Naive thymus-derived CD4-positive, alpha-beta T cell (primary cell): ENCODE results near the gene TDRD7. TPM values are rescaled to one million over a fixed set of nuclear protein-coding genes. Genes with fewer than 3 reads are reported as not detected.

Source experiments
- ATAC-seq: fragments of 150-1000 bp; cut with Tn5 transposase; 2 replicates; pipeline ENCODE4 v1.10.0; 2021; ENCODE audit warnings: mild to moderate bottlenecking, moderate library complexity
- CTCF ChIA-PET: fragments of 350-600 bp; sonication (Branson Sonifier 250); formaldehyde crosslinking; loops from one replicate; lab custom pipeline; 2021; ENCODE audit warnings: antibody characterized with exemption; lab: Charles Lee
- POLR2A ChIA-PET: fragments of 350-600 bp; sonication (Branson Sonifier 250); formaldehyde crosslinking; loops from one replicate; lab custom pipeline; 2021; ENCODE audit warnings: antibody characterized with exemption, inconsistent platforms; lab: Charles Lee
- DNase-seq, 9 donors: peaks; one replicate each; pipeline versions ENCODE4 v3.0.0 to v3.0.0-alpha.2; 2020 to 2022; ENCODE audit warnings: mixed read lengths in 1 of 9
- H3K27ac ChIP-seq: one replicate; pipeline ENCODE4 v1.7.0; 2013; ENCODE audit warnings: mild to moderate bottlenecking, low read depth, low read length, moderate library complexity
- H3K27me3 ChIP-seq, 2 donors: one replicate each; pipeline ENCODE4 v1.7.0; 2013; ENCODE audit warnings: low read length in 2 of 2, mild to moderate bottlenecking in 2 of 2, moderate library complexity in 2 of 2; ENCODE audit not compliant: control insufficient read depth in 2 of 2, insufficient read depth in 2 of 2
- H3K36me3 ChIP-seq, 3 experiments: 1 replicate in 2 of 3; 2 replicates in 1 of 3; pipeline ENCODE4 v1.7.0; 2013; ENCODE audit warnings: low read length in 3 of 3, mild to moderate bottlenecking in 3 of 3, moderate library complexity in 1 of 3; ENCODE audit not compliant: insufficient read depth in 3 of 3, control insufficient read depth in 2 of 3
- H3K4me1 ChIP-seq, 2 donors: one replicate each; pipeline ENCODE4 v1.7.0; 2013; ENCODE audit warnings: low read length in 2 of 2, mild to moderate bottlenecking in 2 of 2, moderate library complexity in 1 of 2; ENCODE audit not compliant: control insufficient read depth in 2 of 2, insufficient read depth in 2 of 2
- H3K4me3 ChIP-seq: 2 replicates; pipeline ENCODE4 v1.7.0; 2013; ENCODE audit warnings: mild to moderate bottlenecking, low read length
- H3K9me3 ChIP-seq, 3 experiments: 1 replicate in 2 of 3; 2 replicates in 1 of 3; pipeline ENCODE4 v1.7.0; 2013; ENCODE audit warnings: low read length in 3 of 3; ENCODE audit not compliant: control insufficient read depth in 2 of 3
- H3K27ac Mint-ChIP-seq, 9 donors: one replicate each; pipeline ENCODE4 v1.8.0; 2020 to 2022; ENCODE audit warnings: mixed read lengths in 9 of 9, mild to moderate bottlenecking in 8 of 9, moderate library complexity in 5 of 9, inconsistent platforms in 2 of 9
- H3K27me3 Mint-ChIP-seq, 5 donors: one replicate each; pipeline ENCODE4 v1.8.0; 2021 to 2022; ENCODE audit warnings: mixed read lengths in 5 of 5, mild to moderate bottlenecking in 1 of 5
- H3K36me3 Mint-ChIP-seq, 5 donors: one replicate each; pipeline ENCODE4 v1.8.0; 2020 to 2022; ENCODE audit warnings: mixed read lengths in 5 of 5, mild to moderate bottlenecking in 3 of 5, inconsistent platforms in 1 of 5
- H3K4me1 Mint-ChIP-seq, 7 donors: one replicate each; pipeline ENCODE4 v1.8.0; 2020 to 2022; ENCODE audit warnings: mixed read lengths in 7 of 7, mild to moderate bottlenecking in 3 of 7, inconsistent platforms in 1 of 7
- H3K4me3 Mint-ChIP-seq, 10 donors: one replicate each; pipeline ENCODE4 v1.8.0; 2020 to 2022; ENCODE audit warnings: mild to moderate bottlenecking in 10 of 10, mixed read lengths in 10 of 10, moderate library complexity in 6 of 10, inconsistent platforms in 2 of 10
- H3K9me3 Mint-ChIP-seq, 11 donors: one replicate each; pipeline ENCODE4 v1.8.0; 2020 to 2022; ENCODE audit warnings: mixed read lengths in 11 of 11, mild to moderate bottlenecking in 4 of 11, inconsistent platforms in 1 of 11, moderate library complexity in 1 of 11
- intact Hi-C, 2 donors: fragments of 100-400 bp; cut with micrococcal nuclease; formaldehyde crosslinking; loops; one replicate each; pipeline ENCODE4 v1.15.1; 2023
- polyA plus RNA-seq, 2 donors: library from polyadenylated mRNA; unstranded; fragments of 300-500 nt; fragmentation: Illumina TruSeq; gene quantifications; one replicate each; pipeline ENCODE4 v1.2.3, GENCODE V29; 2021
- total RNA-seq, 6 experiments: library from RNA in 5 of 6; stranded (reverse) in 5 of 6; gene quantifications; 1 replicate in 5 of 6; 2 replicates in 1 of 6; pipeline ENCODE4 v1.2.3 and lab custom pipeline; 2021 to 2026

The TDRD7 gene
- total and polyA plus RNA-seq, 7 experiments from 2014 or later, result 2.2 to 15.0 (median 9.0) TPM

GRCh38 chr9:97474372-97474925 lies 62.6 kb downstream of the TDRD7 start:
- H3K9me3 Mint-ChIP-seq, result no peaks in the 10 kb centered on the region
- H3K4me3 Mint-ChIP-seq, result no peak overlapping the region
- Histone ChIP-seq H3K4me1 (no peaks in the 10 kb centered on the region), H3K9me3 (no peaks in the 10 kb centered on the region), H3K36me3 (peaks cover 0 to 22% (median 0%) of the 10 kb centered on the region in 3 experiments), H3K27ac (no peak overlapping the region), H3K27me3 (no peaks in the 10 kb centered on the region), H3K4me3 (no peak overlapping the region)
- intact Hi-C loops, result no loop called here
- H3K27me3 Mint-ChIP-seq, result no peaks in the 10 kb centered on the region
- H3K27ac Mint-ChIP-seq, result no peak overlapping the region
- ChIA-PET POLR2A (no interaction called here), CTCF (interaction anchor here (0.9 to 1.0 kb wide), 3 partner anchors 34 to 141 kb away, joined by 3 to 4 read pairs (median 3); no protein-coding TSS in a partner anchor)
- H3K4me1 Mint-ChIP-seq, result no peaks in the 10 kb centered on the region
- ATAC-seq (no peak), DNase-seq (no peak)
- peaks cover 14 to 51% (median 42%) of the 10 kb centered on the region in 5 donors for H3K36me3 Mint-ChIP-seq

GRCh38 chr9:97475059-97475458 lies 63.2 kb downstream of the TDRD7 start:
- no peaks in the 10 kb centered on the region for H3K4me1 Mint-ChIP-seq
- H3K9me3 ChIP-seq, result no peaks in the 10 kb centered on the region
- CTCF ChIA-PET, result no interaction called here
- H3K9me3 Mint-ChIP-seq, result no peaks in the 10 kb centered on the region
- POLR2A ChIA-PET, result no interaction called here
- intact Hi-C loops, result no loop called here
- no peak overlapping the region for H3K4me3 ChIP-seq
- ATAC-seq, result no peak
- H3K27ac Mint-ChIP-seq, result no peak overlapping the region
- no peaks in the 10 kb centered on the region for H3K27me3 ChIP-seq
- H3K4me3 Mint-ChIP-seq, result no peak overlapping the region
- peaks cover 0 to 26% (median 0%) of the 10 kb centered on the region in 3 experiments for H3K36me3 ChIP-seq
- H3K27me3 Mint-ChIP-seq, result no peaks in the 10 kb centered on the region
- H3K36me3 Mint-ChIP-seq, result peaks cover 14 to 57% (median 47%) of the 10 kb centered on the region in 5 donors
- no peaks in the 10 kb centered on the region for H3K4me1 ChIP-seq
- no peak overlapping the region for H3K27ac ChIP-seq
- DNase-seq, result no peak

- Mint-ChIP-seq H3K27me3 (no peaks in the 10 kb centered on the region), H3K4me1 (no peaks in the 10 kb centered on the region), H3K9me3 (peaks cover 0 to 21% (median 1%) of the 10 kb centered on the region in 11 donors), H3K27ac (no peak overlapping the region), H3K36me3 (peaks cover 20 to 71% (median 68%) of the 10 kb centered on the region in 5 donors), H3K4me3 (no peak overlapping the region)
- Histone ChIP-seq H3K27ac (no peak overlapping the region), H3K36me3 (peaks cover 0 to 47% (median 4%) of the 10 kb centered on the region in 3 experiments), H3K4me1 (no peaks in the 10 kb centered on the region), H3K27me3 (no peaks in the 10 kb centered on the region), H3K4me3 (no peak overlapping the region), H3K9me3 (no peaks in the 10 kb centered on the region)
- ChIA-PET POLR2A (no interaction called here), CTCF (no interaction called here)
- no peak for ATAC-seq
- intact Hi-C loops, result no loop called here
- no peak for DNase-seq
These were observed 66.5 kb downstream of the TDRD7 start for GRCh38 chr9:97478301-97478981.

- H3K27me3 ChIP-seq, result no peaks in the 10 kb centered on the region
- no peaks in the 10 kb centered on the region for H3K9me3 ChIP-seq
- peaks cover 0 to 39% (median 4%) of the 10 kb centered on the region in 3 experiments for H3K36me3 ChIP-seq
- no peak overlapping the region for H3K27ac Mint-ChIP-seq
- H3K9me3 Mint-ChIP-seq, result peaks cover 0 to 21% (median 1%) of the 10 kb centered on the region in 11 donors
- CTCF ChIA-PET, result no interaction called here
- H3K27me3 Mint-ChIP-seq, result no peaks in the 10 kb centered on the region
- intact Hi-C loops, result no loop called here
- H3K27ac ChIP-seq, result no peak overlapping the region
- H3K4me3 Mint-ChIP-seq, result no peak overlapping the region
- no peaks in the 10 kb centered on the region for H3K4me1 ChIP-seq
- H3K36me3 Mint-ChIP-seq, result peaks cover 13 to 73% (median 66%) of the 10 kb centered on the region in 5 donors
- POLR2A ChIA-PET, result no interaction called here
- DNase-seq, result no peak
- no peak for ATAC-seq
- H3K4me3 ChIP-seq, result no peak overlapping the region
- no peaks in the 10 kb centered on the region for H3K4me1 Mint-ChIP-seq
These were observed 67.7 kb downstream of the TDRD7 start for GRCh38 chr9:97479496-97480159.

GRCh38 chr9:97480174-97480573 lies 68.3 kb downstream of the TDRD7 start:
- H3K36me3 ChIP-seq, result peaks cover 0 to 38% (median 4%) of the 10 kb centered on the region in 3 experiments
- Mint-ChIP-seq H3K9me3 (peaks cover 0 to 21% (median 1%) of the 10 kb centered on the region in 11 donors), H3K4me3 (no peak overlapping the region), H3K4me1 (no peaks in the 10 kb centered on the region), H3K27me3 (no peaks in the 10 kb centered on the region), H3K27ac (no peak overlapping the region), H3K36me3 (peaks cover 13 to 73% (median 66%) of the 10 kb centered on the region in 5 donors)
- ATAC-seq, result no peak
- POLR2A ChIA-PET, result no interaction called here
- H3K4me3 ChIP-seq, result no peak overlapping the region
- CTCF ChIA-PET, result no interaction called here
- intact Hi-C loops, result no loop called here
- H3K27ac ChIP-seq, result no peak overlapping the region
- no peaks in the 10 kb centered on the region for H3K9me3 ChIP-seq
- DNase-seq, result no peak
- H3K27me3 ChIP-seq, result no peaks in the 10 kb centered on the region
- no peaks in the 10 kb centered on the region for H3K4me1 ChIP-seq

DNA sequence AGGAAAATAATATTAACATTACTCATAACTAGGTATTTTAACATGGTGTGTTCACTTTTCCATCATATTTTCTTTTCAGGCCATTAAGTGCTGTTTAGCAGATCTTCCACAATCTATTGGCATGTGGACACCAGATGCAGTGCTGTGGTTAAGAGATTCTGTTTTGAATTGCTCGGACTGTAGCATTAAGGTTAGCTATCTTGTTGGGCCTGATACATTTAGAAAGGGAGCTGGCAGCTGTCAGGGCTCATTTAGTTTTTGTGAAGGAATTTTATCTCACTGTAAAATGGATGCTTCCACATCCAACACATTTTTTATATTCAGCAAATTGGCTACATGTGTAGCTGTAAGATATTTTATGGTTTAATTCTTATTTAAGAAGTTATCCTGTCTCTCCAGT lies 68.9 kb downstream of the TDRD7 start:
- Histone ChIP-seq H3K36me3 (peaks cover 0 to 39% (median 4%) of the 10 kb centered on the region in 3 experiments), H3K27ac (no peak overlapping the region), H3K4me1 (no peaks in the 10 kb centered on the region), H3K9me3 (no peaks in the 10 kb centered on the region), H3K27me3 (no peaks in the 10 kb centered on the region), H3K4me3 (no peak overlapping the region)
- Mint-ChIP-seq H3K9me3 (peaks cover 0 to 21% (median 1%) of the 10 kb centered on the region in 11 donors), H3K27ac (no peak overlapping the region), H3K4me1 (no peaks in the 10 kb centered on the region), H3K4me3 (no peak overlapping the region), H3K36me3 (peaks cover 13 to 76% (median 67%) of the 10 kb centered on the region in 5 donors), H3K27me3 (no peaks in the 10 kb centered on the region)
- ChIA-PET CTCF (interaction anchor here (1.3 kb wide), 1 partner anchor 121 kb away, joined by 3 read pairs; no protein-coding TSS in a partner anchor), POLR2A (no interaction called here)
- no peak for ATAC-seq
- no peak for DNase-seq
- intact Hi-C loops, result no loop called here
